HepG2 (cell line): ENCODE measurements around the gene SPAG6. TPM values are rescaled to one million over a fixed set of nuclear protein-coding genes. Genes with fewer than 3 reads are reported as not detected.

Experiments
- BORCS8-MEF2B ChIP-seq: sonication (generic); formaldehyde crosslinking; IDR thresholded peaks from 2 replicates; pipeline ENCODE4 v1.8.0; 2022; ENCODE audit warnings: mild to moderate bottlenecking, missing genetic modification reagents
- EZH2 ChIP-seq: conservative IDR thresholded peaks from 2 replicates; pipeline ENCODE4 v1.6.1; 2012; ENCODE audit warnings: mild to moderate bottlenecking, low read depth, low read length, moderate library complexity
- FOXM1 ChIP-seq: sonication (generic); formaldehyde crosslinking; IDR thresholded peaks from 2 replicates; pipeline ENCODE4 v1.5.0; 2020; ENCODE audit warnings: missing genetic modification reagents
- KDM6A ChIP-seq: IDR thresholded peaks from 2 replicates; pipeline ENCODE4 v1.6.1; 2016; ENCODE audit warnings: low read depth
- KLF12 ChIP-seq: sonication (generic); formaldehyde crosslinking; IDR thresholded peaks from 2 replicates; pipeline ENCODE4 v1.4.0; 2020; ENCODE audit warnings: missing genetic modification reagents, borderline replicate concordance
- KLF16 ChIP-seq, 2 experiments: sonication (generic) in 1 of 2; formaldehyde crosslinking in 1 of 2; IDR thresholded peaks; 2 replicates each; pipeline versions ENCODE4 v1.6.1 to v1.8.0; 2016 to 2023; ENCODE audit warnings: missing genetic modification reagents in 2 of 2, missing compliant biosample characterization in 1 of 2
- KLF9 ChIP-seq: IDR thresholded peaks from 2 replicates; pipeline ENCODE4 v1.6.1; 2016; ENCODE audit warnings: low read depth
- MAF1 ChIP-seq: sonication (generic); formaldehyde crosslinking; IDR thresholded peaks from 2 replicates; pipeline ENCODE4 v1.5.0; 2020; ENCODE audit warnings: missing genetic modification reagents, borderline replicate concordance
- SKI ChIP-seq: fragments of 450-650 bp; IDR thresholded peaks from one replicate; pipeline ENCODE4 v1.6.1; 2018; ENCODE audit warnings: mild to moderate bottlenecking; ENCODE audit not compliant: partially characterized antibody
- TAF15 ChIP-seq: fragments of 200-400 bp; formaldehyde crosslinking; IDR thresholded peaks from one replicate; pipeline ENCODE4 v1.6.1; 2018; ENCODE audit warnings: mild to moderate bottlenecking, low read depth, low read length; ENCODE audit not compliant: poor library complexity, severe bottlenecking
- TBX3 ChIP-seq: fragments of 450-650 bp; IDR thresholded peaks from 2 replicates; pipeline ENCODE4 v1.6.1; 2017; ENCODE audit warnings: antibody characterized with exemption, mild to moderate bottlenecking, inconsistent platforms, borderline replicate concordance
- ZNF207 ChIP-seq: fragments of 450-650 bp; IDR thresholded peaks from 2 replicates; pipeline ENCODE4 v1.6.1; 2016; ENCODE audit warnings: antibody characterized with exemption, borderline replicate concordance
- ZNF329 ChIP-seq: sonication (generic); formaldehyde crosslinking; IDR thresholded peaks from 2 replicates; pipeline ENCODE4 v1.9.0; 2021; ENCODE audit warnings: low read depth, mild to moderate bottlenecking, missing genetic modification reagents
- polyA plus RNA-seq, 8 experiments: library from polyadenylated mRNA; depleted of rRNA in 3 of 8; stranded (reverse) in 7 of 8; unstranded in 1 of 8; fragments of >200 nt; fragmentation: Illumina TruSeq in 4 of 8; extraction: Trizol in 4 of 8; gene quantifications; 2 replicates each; pipeline versions ENCODE4 v1.2.1 to v1.2.3, GENCODE V29; 2011 to 2016; ENCODE audit warnings: low read depth in 4 of 8, missing spikeins in 1 of 8, mixed read lengths in 1 of 8; ENCODE audit not compliant: insufficient read depth in 1 of 8
- total RNA-seq, 5 experiments: library from RNA; depleted of rRNA; stranded (reverse); fragments of >200 nt; fragmentation: Illumina TruSeq; extraction: Trizol; gene quantifications; 2 replicates each; pipeline ENCODE4 v1.2.3, GENCODE V29; 2016; ENCODE audit warnings: low read depth in 1 of 5
- TF ChIP-seq, protein P1 (sequence below): sonication (generic); formaldehyde crosslinking; IDR thresholded peaks from 2 replicates; pipeline ENCODE4 v1.5.0; 2020; ENCODE audit warnings: missing genetic modification reagents, mild to moderate bottlenecking, borderline replicate concordance
- TF ChIP-seq, protein P2 (sequence below): fragments of 450-650 bp; IDR thresholded peaks from 2 replicates; pipeline ENCODE4 v1.6.1; 2017
- TF ChIP-seq, protein P3 (sequence below): IDR thresholded peaks from 2 replicates; pipeline ENCODE4 v1.6.1; 2016; ENCODE audit warnings: low read depth
- TF ChIP-seq, protein P4 (sequence below): IDR thresholded peaks from 2 replicates; pipeline ENCODE4 v1.6.1; 2012; ENCODE audit warnings: low read depth, low read length, improper control_type of control experiment
- TF ChIP-seq, protein P5 (sequence below): IDR thresholded peaks from 2 replicates; pipeline ENCODE4 v1.6.1; 2012; ENCODE audit warnings: inconsistent platforms
- TF ChIP-seq, protein P6 (sequence below): sonication (generic); formaldehyde crosslinking; IDR thresholded peaks from 2 replicates; pipeline ENCODE4 v1.8.0; 2022; ENCODE audit warnings: mild to moderate bottlenecking, missing genetic modification reagents, borderline replicate concordance
- TF ChIP-seq, protein P7 (sequence below): IDR thresholded peaks from 2 replicates; pipeline ENCODE4 v1.6.1; 2016; ENCODE audit warnings: control low read depth

The SPAG6 gene
- total and polyA plus RNA-seq, 2 of the 13 experiments (the other 11 are each of a cell fraction or from before 2014, with no cell fraction given): not detected

DNA sequence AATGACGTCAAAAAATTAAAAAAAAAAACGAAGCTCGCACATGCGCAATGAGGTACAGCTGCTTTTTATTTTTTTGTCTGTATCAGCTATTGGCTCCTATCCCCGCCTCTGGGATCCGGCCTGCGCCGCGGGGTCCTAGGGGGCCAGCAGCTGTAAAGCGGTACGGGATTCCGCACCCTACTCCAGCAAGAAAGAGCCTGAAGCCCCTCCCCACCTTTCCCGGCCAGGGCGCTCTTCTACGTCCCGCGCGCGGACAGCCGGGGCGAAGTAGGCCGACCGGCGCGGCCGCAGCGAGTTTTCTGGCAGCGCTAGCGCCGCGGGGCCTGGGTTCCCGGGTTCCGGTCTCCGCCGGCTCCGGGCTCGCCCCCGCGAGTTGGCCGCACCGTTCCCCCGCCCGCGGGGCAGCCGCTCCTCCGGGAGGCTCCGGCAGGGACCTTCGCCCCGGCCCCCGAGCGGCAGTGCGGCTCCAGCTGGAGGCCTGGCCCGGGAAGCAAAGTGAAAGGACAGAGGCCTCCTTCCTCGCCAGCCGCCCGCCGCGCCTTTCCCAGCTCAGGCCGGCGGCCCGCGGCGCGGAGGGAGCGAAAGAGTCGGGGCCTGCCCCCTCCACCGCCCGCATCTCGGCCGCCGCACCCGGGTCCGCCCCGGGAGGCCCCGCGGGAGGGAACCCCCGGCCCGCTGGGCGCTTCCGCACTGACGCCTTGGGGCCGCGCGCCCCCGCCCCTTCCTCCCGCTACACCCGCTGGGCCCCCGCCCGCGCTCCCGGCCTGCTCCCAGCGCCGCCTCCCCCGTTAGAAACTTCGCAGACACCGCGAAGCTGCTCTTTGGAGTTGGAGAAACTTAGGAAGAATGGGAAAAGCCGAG is 4.7 kb upstream of the SPAG6 start (continued):
- TF ChIP-seq, protein P1, sequence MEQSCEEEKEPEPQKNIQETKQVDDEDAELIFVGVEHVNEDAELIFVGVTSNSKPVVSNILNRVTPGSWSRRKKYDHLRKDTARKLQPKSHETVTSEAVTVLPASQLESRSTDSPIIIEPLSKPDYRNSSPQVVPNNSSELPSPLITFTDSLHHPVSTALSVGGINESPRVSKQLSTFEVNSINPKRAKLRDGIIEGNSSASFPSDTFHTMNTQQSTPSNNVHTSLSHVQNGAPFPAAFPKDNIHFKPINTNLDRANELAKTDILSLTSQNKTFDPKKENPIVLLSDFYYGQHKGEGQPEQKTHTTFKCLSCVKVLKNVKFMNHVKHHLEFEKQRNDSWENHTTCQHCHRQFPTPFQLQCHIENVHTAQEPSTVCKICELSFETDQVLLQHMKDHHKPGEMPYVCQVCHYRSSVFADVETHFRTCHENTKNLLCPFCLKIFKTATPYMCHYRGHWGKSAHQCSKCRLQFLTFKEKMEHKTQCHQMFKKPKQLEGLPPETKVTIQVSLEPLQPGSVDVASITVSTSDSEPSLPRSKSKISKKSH: 0 out of 2 replicates have a peak, but pooled peaks have one; percentile 32
- TF ChIP-seq KLF12 (peak; percentile 68; the same call in 1 of the 2 replicates), BORCS8-MEF2B (no peak), EZH2 (no peak), TAF15 (peak; percentile 73), MAF1 (CRISPR knock-in tag) (no peak), KLF9 (CRISPR knock-in tag) (no peak), SKI (no peak), FOXM1 (CRISPR knock-in tag) (no peak), ZNF329 (CRISPR knock-in tag) (0 out of 2 replicates have a peak, but pooled peaks have one; percentile 12), ZNF207 (no peak), KDM6A (no peak), KLF16 (CRISPR knock-in tag; IDR thresholded peaks at IDR 0.05) (0 out of 4 replicates have a peak, but pooled peaks of 1 of the 2 experiments have one; percentile 17), TBX3 (no peak)
- TF ChIP-seq, protein P2, sequence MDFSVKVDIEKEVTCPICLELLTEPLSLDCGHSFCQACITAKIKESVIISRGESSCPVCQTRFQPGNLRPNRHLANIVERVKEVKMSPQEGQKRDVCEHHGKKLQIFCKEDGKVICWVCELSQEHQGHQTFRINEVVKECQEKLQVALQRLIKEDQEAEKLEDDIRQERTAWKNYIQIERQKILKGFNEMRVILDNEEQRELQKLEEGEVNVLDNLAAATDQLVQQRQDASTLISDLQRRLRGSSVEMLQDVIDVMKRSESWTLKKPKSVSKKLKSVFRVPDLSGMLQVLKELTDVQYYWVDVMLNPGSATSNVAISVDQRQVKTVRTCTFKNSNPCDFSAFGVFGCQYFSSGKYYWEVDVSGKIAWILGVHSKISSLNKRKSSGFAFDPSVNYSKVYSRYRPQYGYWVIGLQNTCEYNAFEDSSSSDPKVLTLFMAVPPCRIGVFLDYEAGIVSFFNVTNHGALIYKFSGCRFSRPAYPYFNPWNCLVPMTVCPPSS: no peak
- TF ChIP-seq, protein P3, sequence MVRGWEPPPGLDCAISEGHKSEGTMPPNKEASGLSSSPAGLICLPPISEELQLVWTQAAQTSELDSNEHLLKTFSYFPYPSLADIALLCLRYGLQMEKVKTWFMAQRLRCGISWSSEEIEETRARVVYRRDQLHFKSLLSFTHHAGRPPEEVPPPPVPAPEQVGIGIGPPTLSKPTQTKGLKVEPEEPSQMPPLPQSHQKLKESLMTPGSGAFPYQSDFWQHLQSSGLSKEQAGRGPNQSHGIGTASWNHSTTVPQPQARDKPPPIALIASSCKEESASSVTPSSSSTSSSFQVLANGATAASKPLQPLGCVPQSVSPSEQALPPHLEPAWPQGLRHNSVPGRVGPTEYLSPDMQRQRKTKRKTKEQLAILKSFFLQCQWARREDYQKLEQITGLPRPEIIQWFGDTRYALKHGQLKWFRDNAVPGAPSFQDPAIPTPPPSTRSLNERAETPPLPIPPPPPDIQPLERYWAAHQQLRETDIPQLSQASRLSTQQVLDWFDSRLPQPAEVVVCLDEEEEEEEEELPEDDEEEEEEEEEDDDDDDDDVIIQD (CRISPR knock-in tag): peak; percentile 76; the same call in 1 of the 2 replicates
- TF ChIP-seq, protein P4, sequence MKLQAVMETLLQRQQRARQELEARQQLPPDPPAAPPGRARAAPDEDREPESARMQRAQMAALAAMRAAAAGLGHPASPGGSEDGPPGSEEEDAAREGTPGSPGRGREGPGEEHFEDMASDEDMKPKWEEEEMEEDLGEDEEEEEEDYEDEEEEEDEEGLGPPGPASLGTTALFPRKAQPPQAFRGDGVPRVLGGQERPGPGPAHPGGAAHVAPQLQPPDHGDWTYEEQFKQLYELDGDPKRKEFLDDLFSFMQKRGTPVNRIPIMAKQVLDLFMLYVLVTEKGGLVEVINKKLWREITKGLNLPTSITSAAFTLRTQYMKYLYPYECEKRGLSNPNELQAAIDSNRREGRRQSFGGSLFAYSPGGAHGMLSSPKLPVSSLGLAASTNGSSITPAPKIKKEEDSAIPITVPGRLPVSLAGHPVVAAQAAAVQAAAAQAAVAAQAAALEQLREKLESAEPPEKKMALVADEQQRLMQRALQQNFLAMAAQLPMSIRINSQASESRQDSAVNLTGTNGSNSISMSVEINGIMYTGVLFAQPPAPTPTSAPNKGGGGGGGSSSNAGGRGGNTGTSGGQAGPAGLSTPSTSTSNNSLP: peak; percentile 93
- TF ChIP-seq, protein P5, sequence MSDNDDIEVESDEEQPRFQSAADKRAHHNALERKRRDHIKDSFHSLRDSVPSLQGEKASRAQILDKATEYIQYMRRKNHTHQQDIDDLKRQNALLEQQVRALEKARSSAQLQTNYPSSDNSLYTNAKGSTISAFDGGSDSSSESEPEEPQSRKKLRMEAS: peak; percentile 49
- TF ChIP-seq, protein P6, sequence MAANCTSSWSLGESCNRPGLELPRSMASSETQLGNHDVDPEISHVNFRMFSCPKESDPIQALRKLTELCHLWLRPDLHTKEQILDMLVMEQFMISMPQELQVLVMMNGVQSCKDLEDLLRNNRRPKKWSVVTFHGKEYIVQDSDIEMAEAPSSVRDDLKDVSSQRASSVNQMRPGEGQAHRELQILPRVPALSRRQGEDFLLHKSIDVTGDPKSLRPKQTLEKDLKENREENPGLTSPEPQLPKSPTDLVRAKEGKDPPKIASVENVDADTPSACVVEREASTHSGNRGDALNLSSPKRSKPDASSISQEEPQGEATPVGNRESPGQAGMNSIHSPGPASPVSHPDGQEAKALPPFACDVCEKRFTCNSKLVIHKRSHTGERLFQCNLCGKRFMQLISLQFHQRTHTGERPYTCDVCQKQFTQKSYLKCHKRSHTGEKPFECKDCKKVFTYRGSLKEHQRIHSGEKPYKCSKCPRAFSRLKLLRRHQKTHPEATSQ (CRISPR knock-in tag): no peak
- TF ChIP-seq, protein P7, sequence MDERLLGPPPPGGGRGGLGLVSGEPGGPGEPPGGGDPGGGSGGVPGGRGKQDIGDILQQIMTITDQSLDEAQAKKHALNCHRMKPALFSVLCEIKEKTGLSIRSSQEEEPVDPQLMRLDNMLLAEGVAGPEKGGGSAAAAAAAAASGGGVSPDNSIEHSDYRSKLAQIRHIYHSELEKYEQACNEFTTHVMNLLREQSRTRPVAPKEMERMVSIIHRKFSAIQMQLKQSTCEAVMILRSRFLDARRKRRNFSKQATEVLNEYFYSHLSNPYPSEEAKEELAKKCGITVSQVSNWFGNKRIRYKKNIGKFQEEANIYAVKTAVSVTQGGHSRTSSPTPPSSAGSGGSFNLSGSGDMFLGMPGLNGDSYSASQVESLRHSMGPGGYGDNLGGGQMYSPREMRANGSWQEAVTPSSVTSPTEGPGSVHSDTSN (CRISPR knock-in tag): no peak
